Astrocyte of the cerebellum (primary cell): Measurements from ENCODE around the gene SPACA7.

Experiments
- DNase-seq: peaks from one replicate; pipeline ENCODE4 v3.0.0-alpha.2; 2011; ENCODE audit warnings: low read depth
- H3K4me3 ChIP-seq: 2 replicates; pipeline ENCODE4 v1.5.1; 2011; ENCODE audit warnings: mild to moderate bottlenecking, low read depth, low read length, moderate library complexity
- CTCF ChIP-seq: IDR thresholded peaks from 2 replicates; pipeline ENCODE4 v1.5.1; 2012; ENCODE audit warnings: low read length, low read depth, moderate library complexity, mild to moderate bottlenecking; ENCODE audit errors: missing control alignments
- in situ Hi-C: cut with HindIII; loops from 2 replicates; pipeline ENCODE4 v1.10.0; 2017; ENCODE audit warnings: low sequenced_read_pairs

Gene SPACA7

DNA sequence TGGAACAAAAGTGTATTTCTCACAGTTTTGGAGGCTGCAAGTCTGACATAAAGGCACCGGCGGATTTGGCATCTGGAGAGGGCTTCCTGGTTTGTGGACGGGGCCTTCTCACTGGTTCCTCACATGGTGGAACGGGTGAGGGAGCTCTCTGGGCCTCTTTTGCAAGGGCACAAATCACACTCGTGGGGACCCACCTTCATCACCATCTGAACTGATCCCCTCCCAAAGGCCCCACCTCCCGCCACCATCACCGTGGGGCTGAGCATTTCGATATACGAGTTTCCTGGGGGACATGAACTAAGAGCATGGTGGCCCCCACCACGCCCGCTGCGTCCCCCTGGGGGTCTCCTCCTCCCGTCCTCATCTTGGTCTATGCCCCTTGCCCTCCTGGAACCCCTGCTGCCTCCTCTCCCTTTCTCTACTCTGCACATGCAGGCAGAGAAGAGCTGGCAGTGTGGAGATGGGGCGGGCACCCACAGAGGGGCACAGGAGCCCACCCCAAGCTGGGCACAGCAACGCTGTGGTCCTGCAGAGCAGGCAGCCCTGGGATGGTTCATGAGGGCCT lies 20.8 kb upstream of the SPACA7 start:
- no peak overlapping the region for H3K4me3 ChIP-seq
- in situ Hi-C loops: no loop called here
- no peak for DNase-seq
- TF ChIP-seq CTCF: no peak

GRCh38 chr13:112356190-112356589 lies 20.0 kb upstream of the SPACA7 start:
- DNase-seq: no peak
- no peak for TF ChIP-seq CTCF
- in situ Hi-C loops: no loop called here
- H3K4me3 ChIP-seq: no peak overlapping the region

DNA sequence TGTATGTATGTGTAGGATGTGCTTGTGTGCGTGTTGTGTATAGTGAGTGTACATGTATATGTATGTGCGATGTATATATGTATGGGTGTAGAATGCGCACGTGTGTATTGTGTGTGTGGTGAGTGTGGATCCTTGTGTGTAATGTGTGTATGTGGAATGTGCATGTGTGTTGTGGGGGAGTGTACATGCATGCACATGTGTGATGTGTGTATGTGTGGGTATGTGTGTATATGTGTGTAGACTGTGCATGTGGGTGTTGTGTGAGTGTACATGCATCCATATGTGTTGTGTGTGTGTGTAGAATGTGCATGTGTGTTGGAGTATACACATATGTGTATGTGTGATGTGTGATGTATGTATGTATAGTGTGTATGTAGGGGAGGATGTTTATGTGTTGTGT lies 18.0 kb upstream of the SPACA7 start:
- no peak for TF ChIP-seq CTCF
- in situ Hi-C loops: no loop called here
- H3K4me3 ChIP-seq: no peak overlapping the region
- no peak for DNase-seq

DNA sequence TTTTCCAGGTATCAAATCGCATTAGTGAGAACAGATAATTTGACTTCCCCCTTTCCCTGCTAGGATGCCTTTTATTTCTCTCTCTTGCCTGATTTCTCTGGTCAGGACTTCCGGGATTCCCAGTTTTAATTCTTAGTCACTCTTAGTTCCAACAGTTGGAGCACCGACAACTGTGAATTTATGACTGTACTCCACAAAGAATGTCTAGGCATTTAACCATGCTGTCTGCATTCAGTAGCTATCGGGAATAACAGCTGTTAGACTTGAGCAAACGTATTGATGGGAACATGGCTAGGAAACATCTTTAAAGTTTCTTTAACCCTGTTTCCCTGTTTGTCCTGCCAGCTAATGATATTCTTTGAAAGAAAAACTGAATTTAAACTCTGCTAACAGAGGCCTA lies 14.1 kb upstream of the SPACA7 start:
- no peak for TF ChIP-seq CTCF
- no peak overlapping the region for H3K4me3 ChIP-seq
- no peak for DNase-seq
- in situ Hi-C loops: no loop called here

GRCh38 chr13:112363867-112364528 lies 12.2 kb upstream of the SPACA7 start:
- no peak for DNase-seq
- in situ Hi-C loops: no loop called here
- H3K4me3 ChIP-seq: no peak overlapping the region
- no peak for TF ChIP-seq CTCF

- DNase-seq: no peak
- in situ Hi-C loops: no loop called here
- H3K4me3 ChIP-seq: no peak overlapping the region
- TF ChIP-seq CTCF: no peak
These were observed 9.1 kb upstream of the SPACA7 start for GRCh38 chr13:112366907-112367646.
